ENCODE data around the gene EBF3. TPM values are rescaled to one million over a fixed set of nuclear protein-coding genes. Genes with fewer than 3 reads are reported as not detected.

The EBF3 gene
- total RNA-seq, 1 donor from 2014 or later = not detected

- DNase-seq (ENCODE audit: low read depth) = no peak
- Histone ChIP-seq H3K36me3 (ENCODE audit: control insufficient read depth, insufficient read depth, low read length) (no peaks in the 10 kb centered on the region), H3K4me3 (ENCODE audit: low read depth, low read length) (no peak overlapping the region), H3K27me3 (ENCODE audit: control insufficient read depth, insufficient read depth, low read length) (peaks cover 2% of the 10 kb centered on the region)
- TF ChIP-seq CTCF (IDR thresholded peaks at IDR 0.05; ENCODE audit: insufficient read depth, low read length, poor library complexity, severe bottlenecking) = no peak
These were observed 115.2 kb downstream of the EBF3 start for GRCh38 chr10:129848696-129849451.

- Histone ChIP-seq H3K36me3 (ENCODE audit: control insufficient read depth, insufficient read depth, low read length) (no peaks in the 10 kb centered on the region), H3K27me3 (ENCODE audit: control insufficient read depth, insufficient read depth, low read length) (peaks cover 2% of the 10 kb centered on the region), H3K4me3 (ENCODE audit: low read depth, low read length) (no peak overlapping the region)
- no peak for TF ChIP-seq CTCF (IDR thresholded peaks at IDR 0.05; ENCODE audit: insufficient read depth, low read length, poor library complexity, severe bottlenecking)
- DNase-seq (ENCODE audit: low read depth) = no peak
These were observed 116.2 kb downstream of the EBF3 start for GRCh38 chr10:129847741-129848483.

DNA sequence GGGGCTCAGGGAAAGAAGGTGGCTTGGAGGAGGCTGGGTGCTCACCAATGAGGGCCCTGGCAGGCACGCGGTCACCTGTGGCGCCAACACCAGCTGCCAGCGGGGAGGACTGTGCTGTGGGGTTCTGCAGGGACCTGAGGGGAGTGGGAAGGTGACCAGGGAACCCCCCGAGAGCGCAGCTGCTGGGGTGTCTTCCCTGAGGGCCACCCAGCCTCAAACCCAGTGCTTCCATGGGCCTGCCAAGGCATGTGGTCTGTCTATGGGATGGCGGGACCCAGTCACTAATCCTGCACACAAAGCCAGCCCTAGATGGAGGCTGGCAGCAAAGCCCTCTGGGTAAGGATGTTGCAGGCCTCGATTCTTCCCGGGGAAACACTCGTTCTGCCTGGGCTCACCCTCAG, 117.1 kb downstream of the EBF3 start:
- H3K36me3 ChIP-seq (ENCODE audit: control insufficient read depth, insufficient read depth, low read length) = no peaks in the 10 kb centered on the region
- no peak overlapping the region for H3K4me3 ChIP-seq (ENCODE audit: low read depth, low read length)
- H3K27me3 ChIP-seq (ENCODE audit: control insufficient read depth, insufficient read depth, low read length) = peaks cover 2% of the 10 kb centered on the region
- TF ChIP-seq CTCF (IDR thresholded peaks at IDR 0.05; ENCODE audit: insufficient read depth, low read length, poor library complexity, severe bottlenecking) = no peak
- no peak for DNase-seq (ENCODE audit: low read depth)

DNA sequence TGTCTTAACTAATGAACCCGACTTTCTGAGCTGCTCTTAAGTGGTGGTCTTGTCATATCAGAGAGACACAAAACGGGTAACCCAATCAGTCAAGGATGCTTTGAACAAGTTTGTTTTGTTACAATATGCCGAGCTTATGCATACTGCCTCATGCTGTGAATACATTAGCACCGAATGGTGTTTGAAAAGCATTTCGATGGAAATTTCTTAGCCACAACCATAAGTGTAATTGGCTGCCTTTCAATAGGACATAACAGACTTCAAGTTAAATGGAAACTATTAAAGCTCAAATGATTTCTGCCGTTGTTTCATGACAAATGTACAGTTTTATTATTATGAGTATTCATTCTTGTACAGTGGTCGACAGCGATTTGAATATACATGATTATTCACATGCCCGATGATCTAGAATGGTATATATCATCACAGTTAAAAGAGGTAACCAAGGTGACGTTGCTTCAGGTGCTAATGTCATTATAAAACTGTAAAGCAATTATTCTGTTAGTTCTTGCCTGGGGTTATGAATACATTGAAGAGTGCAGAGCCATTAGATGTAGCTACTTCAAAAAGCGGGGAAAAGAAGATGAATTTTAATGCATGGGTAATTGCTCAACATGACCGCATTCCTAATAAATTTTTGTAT, 118.8 kb downstream of the EBF3 start:
- no peak for TF ChIP-seq CTCF (IDR thresholded peaks at IDR 0.05; ENCODE audit: insufficient read depth, low read length, poor library complexity, severe bottlenecking)
- Histone ChIP-seq H3K4me3 (ENCODE audit: low read depth, low read length) (no peak overlapping the region), H3K36me3 (ENCODE audit: control insufficient read depth, insufficient read depth, low read length) (no peaks in the 10 kb centered on the region), H3K27me3 (ENCODE audit: control insufficient read depth, insufficient read depth, low read length) (peaks cover 2% of the 10 kb centered on the region)
- no peak for DNase-seq (ENCODE audit: low read depth)

DNA sequence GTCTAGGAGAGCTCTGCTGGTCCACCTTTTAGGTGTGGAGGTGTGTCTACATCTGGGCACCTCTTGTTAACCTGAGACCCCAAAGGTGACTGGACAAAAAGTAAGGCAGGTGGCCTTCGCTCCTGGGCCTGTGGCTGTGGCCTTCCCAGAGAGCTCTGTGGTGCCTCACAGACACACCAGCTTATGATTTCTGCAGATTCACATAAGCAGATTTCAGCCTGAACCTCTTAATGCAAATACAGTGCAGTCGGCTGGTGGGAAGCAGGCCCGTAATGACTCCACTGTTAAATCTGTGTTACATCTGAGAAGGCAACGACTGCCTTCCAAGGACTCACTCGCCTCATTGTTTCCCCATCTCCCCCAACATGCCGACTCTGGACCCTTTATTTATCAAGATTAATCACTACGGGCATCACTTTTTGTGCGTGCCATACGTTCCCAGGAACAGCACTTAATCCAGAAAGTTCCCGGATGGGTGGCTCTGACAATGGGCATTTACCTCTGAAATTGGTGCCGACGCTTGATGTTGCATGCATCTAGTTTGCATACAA, 119.8 kb downstream of the EBF3 start:
- no peak for DNase-seq (ENCODE audit: low read depth)
- H3K27me3 ChIP-seq (ENCODE audit: control insufficient read depth, insufficient read depth, low read length) = peaks cover 2% of the 10 kb centered on the region
- no peak overlapping the region for H3K4me3 ChIP-seq (ENCODE audit: low read depth, low read length)
- no peaks in the 10 kb centered on the region for H3K36me3 ChIP-seq (ENCODE audit: control insufficient read depth, insufficient read depth, low read length)
- TF ChIP-seq CTCF (IDR thresholded peaks at IDR 0.05; ENCODE audit: insufficient read depth, low read length, poor library complexity, severe bottlenecking) = no peak

All from kidney epithelial cell (primary cell).